Measurements from ENCODE around the gene LSM4. TPM values are rescaled to one million over a fixed set of nuclear protein-coding genes. Genes with fewer than 3 reads are reported as not detected.

LSM4 gene
- total and polyA plus RNA-seq, 2 of the 13 experiments (the other 11 are each of a cell fraction or from before 2014, with no cell fraction given) = 65.8 to 166 TPM

DNA sequence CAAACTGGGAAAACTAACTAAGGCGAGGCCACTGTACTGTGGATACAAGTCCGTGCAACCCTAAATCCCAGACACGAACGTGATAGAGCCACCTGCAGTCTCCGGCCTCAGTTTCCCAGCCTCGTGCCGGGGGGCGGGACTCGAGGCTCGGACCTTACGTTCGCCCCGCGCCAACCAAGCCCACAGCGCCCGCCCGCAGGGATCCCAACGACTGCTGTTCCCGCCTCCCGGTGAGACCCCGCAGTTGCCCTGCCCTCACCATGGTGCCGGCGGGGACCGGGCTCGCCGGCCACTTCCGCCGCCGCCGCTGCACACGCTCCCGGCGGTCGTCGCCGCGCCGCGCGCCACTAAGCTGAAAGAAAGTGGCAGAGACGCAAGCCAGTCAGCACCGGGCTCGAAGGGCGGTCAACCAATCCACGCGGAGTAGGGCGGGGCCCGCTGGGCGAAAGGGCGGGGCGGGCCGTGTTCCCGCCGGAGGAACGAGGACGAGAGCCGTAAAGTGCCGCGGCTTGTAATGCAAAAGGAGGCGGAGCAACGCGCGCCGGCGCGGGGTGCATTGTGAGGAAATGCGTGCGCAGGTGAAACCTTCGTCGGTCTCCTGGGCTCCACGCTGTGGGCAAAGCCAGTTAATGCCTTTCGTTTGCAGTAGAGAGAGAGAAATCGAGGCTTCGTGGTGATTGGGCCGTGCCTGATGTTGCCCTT lies at the start of gene LSM4 (continued):
- TF ChIP-seq ARNTL (CRISPR knock-in tag; IDR thresholded peaks at IDR 0.05) (peak; percentile 78), ZFP41 (CRISPR knock-in tag; IDR thresholded peaks at IDR 0.05; ENCODE audit: borderline replicate concordance) (no peak), ZNF614 (CRISPR knock-in tag; IDR thresholded peaks at IDR 0.05; ENCODE audit: borderline replicate concordance) (peak; percentile 33; the same call in 1 of the 2 replicates), MXI1 (IDR thresholded peaks at IDR 0.05; ENCODE audit: borderline replicate concordance, low read depth, low read length) (peak; percentile 87; the same call in 2 of the 3 replicates), ZNF557 (CRISPR knock-in tag; IDR thresholded peaks at IDR 0.05) (peak; percentile 36; the same call in 1 of the 2 replicates), NR2F1 (CRISPR knock-in tag; IDR thresholded peaks at IDR 0.05) (no peak), DPF2 (CRISPR knock-in tag; IDR thresholded peaks at IDR 0.05; ENCODE audit: borderline replicate concordance, low read depth) (no peak), RFXAP (CRISPR knock-in tag; IDR thresholded peaks at IDR 0.05; ENCODE audit: borderline replicate concordance) (peak; percentile 62; the same call in 1 of the 2 replicates), ZEB1 (IDR thresholded peaks at IDR 0.05; ENCODE audit: insufficient replicate concordance, low read depth) (no peak), ZNF558 (CRISPR knock-in tag; IDR thresholded peaks at IDR 0.05; ENCODE audit: borderline replicate concordance) (no peak; the same call in 1 of the 2 replicates), ATF1 (CRISPR knock-in tag; IDR thresholded peaks at IDR 0.05) (no peak), GZF1 (CRISPR knock-in tag; IDR thresholded peaks at IDR 0.05) (0 out of 2 replicates have a peak, but pooled peaks have one; percentile 42), ZNF224 (CRISPR knock-in tag; IDR thresholded peaks at IDR 0.05) (0 out of 2 replicates have a peak, but pooled peaks have one; percentile 56), ZNF207 (IDR thresholded peaks at IDR 0.05; ENCODE audit: borderline replicate concordance) (no peak)
- TF ChIP-seq, protein P1, sequence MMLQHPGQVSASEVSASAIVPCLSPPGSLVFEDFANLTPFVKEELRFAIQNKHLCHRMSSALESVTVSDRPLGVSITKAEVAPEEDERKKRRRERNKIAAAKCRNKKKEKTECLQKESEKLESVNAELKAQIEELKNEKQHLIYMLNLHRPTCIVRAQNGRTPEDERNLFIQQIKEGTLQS (CRISPR knock-in tag; IDR thresholded peaks at IDR 0.05) = no peak
- TF ChIP-seq, protein P2, sequence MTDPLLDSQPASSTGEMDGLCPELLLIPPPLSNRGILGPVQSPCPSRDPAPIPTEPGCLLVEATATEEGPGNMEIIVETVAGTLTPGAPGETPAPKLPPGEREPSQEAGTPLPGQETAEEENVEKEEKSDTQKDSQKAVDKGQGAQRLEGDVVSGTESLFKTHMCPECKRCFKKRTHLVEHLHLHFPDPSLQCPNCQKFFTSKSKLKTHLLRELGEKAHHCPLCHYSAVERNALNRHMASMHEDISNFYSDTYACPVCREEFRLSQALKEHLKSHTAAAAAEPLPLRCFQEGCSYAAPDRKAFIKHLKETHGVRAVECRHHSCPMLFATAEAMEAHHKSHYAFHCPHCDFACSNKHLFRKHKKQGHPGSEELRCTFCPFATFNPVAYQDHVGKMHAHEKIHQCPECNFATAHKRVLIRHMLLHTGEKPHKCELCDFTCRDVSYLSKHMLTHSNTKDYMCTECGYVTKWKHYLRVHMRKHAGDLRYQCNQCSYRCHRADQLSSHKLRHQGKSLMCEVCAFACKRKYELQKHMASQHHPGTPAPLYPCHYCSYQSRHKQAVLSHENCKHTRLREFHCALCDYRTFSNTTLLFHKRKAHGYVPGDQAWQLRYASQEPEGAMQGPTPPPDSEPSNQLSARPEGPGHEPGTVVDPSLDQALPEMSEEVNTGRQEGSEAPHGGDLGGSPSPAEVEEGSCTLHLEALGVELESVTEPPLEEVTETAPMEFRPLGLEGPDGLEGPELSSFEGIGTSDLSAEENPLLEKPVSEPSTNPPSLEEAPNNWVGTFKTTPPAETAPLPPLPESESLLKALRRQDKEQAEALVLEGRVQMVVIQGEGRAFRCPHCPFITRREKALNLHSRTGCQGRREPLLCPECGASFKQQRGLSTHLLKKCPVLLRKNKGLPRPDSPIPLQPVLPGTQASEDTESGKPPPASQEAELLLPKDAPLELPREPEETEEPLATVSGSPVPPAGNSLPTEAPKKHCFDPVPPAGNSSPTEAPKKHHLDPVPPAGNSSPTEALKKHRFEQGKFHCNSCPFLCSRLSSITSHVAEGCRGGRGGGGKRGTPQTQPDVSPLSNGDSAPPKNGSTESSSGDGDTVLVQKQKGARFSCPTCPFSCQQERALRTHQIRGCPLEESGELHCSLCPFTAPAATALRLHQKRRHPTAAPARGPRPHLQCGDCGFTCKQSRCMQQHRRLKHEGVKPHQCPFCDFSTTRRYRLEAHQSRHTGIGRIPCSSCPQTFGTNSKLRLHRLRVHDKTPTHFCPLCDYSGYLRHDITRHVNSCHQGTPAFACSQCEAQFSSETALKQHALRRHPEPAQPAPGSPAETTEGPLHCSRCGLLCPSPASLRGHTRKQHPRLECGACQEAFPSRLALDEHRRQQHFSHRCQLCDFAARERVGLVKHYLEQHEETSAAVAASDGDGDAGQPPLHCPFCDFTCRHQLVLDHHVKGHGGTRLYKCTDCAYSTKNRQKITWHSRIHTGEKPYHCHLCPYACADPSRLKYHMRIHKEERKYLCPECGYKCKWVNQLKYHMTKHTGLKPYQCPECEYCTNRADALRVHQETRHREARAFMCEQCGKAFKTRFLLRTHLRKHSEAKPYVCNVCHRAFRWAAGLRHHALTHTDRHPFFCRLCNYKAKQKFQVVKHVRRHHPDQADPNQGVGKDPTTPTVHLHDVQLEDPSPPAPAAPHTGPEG (CRISPR knock-in tag; IDR thresholded peaks at IDR 0.05) = no peak
- TF ChIP-seq, protein P3, sequence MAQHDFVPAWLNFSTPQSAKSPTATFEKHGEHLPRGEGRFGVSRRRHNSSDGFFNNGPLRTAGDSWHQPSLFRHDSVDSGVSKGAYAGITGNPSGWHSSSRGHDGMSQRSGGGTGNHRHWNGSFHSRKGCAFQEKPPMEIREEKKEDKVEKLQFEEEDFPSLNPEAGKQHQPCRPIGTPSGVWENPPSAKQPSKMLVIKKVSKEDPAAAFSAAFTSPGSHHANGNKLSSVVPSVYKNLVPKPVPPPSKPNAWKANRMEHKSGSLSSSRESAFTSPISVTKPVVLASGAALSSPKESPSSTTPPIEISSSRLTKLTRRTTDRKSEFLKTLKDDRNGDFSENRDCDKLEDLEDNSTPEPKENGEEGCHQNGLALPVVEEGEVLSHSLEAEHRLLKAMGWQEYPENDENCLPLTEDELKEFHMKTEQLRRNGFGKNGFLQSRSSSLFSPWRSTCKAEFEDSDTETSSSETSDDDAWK (CRISPR knock-in tag; IDR thresholded peaks at IDR 0.05) = no peak
- TF ChIP-seq, protein P4, sequence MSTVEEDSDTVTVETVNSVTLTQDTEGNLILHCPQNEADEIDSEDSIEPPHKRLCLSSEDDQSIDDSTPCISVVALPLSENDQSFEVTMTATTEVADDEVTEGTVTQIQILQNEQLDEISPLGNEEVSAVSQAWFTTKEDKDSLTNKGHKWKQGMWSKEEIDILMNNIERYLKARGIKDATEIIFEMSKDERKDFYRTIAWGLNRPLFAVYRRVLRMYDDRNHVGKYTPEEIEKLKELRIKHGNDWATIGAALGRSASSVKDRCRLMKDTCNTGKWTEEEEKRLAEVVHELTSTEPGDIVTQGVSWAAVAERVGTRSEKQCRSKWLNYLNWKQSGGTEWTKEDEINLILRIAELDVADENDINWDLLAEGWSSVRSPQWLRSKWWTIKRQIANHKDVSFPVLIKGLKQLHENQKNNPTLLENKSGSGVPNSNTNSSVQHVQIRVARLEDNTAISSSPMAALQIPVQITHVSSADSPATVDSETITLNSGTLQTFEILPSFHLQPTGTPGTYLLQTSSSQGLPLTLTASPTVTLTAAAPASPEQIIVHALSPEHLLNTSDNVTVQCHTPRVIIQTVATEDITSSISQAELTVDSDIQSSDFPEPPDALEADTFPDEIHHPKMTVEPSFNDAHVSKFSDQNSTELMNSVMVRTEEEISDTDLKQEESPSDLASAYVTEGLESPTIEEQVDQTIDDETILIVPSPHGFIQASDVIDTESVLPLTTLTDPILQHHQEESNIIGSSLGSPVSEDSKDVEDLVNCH (CRISPR knock-in tag; IDR thresholded peaks at IDR 0.05) = no peak
- TF ChIP-seq, protein P5, sequence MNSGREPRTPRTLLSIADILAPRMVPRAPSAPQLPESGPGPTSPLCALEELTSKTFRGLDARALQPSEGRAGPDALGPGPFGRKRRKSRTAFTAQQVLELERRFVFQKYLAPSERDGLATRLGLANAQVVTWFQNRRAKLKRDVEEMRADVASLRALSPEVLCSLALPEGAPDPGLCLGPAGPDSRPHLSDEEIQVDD (CRISPR knock-in tag; IDR thresholded peaks at IDR 0.05; ENCODE audit: borderline replicate concordance) = no peak
